NCI-H510A (cell line): ENCODE measurements around the gene LRFN2.

Experiments used
- DNase-seq: peaks from one replicate; lab custom pipeline; 2025; lab: John Stamatoyannopoulos, UW

LRFN2 gene

DNA sequence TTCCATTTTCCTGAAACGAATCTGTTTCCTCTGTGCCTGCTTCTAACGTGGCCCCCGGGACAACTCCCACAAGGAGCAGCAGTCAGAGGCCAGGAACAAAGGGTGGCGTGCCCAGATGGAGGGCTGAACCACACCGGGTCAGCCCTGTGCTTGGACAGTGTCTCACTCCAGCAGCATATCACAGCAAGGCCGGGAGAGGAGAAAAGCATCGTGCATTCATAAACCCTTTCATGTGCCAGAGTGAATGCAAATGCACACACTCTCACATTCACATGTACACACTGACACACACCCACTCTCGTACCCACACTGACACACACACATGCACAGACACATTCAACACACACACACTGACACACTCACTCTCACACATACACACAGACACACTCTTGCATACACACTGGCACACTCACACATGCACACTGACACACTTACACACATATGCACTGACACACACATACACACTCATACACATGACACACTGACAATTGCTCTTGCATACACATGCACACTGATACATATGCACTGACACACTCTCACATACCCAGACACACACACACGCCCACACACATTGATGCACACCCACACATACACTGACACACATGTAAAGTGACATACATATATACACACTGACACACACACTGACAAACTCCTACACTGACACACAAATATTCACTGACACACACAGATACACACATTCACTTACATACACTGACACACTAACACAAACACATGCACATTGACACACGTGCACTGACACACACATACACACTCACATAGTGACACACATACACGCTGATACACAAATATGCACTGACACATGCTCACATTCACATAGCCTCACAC lies 237.0 kb downstream of the LRFN2 start:
- DNase-seq, result no peak

DNA sequence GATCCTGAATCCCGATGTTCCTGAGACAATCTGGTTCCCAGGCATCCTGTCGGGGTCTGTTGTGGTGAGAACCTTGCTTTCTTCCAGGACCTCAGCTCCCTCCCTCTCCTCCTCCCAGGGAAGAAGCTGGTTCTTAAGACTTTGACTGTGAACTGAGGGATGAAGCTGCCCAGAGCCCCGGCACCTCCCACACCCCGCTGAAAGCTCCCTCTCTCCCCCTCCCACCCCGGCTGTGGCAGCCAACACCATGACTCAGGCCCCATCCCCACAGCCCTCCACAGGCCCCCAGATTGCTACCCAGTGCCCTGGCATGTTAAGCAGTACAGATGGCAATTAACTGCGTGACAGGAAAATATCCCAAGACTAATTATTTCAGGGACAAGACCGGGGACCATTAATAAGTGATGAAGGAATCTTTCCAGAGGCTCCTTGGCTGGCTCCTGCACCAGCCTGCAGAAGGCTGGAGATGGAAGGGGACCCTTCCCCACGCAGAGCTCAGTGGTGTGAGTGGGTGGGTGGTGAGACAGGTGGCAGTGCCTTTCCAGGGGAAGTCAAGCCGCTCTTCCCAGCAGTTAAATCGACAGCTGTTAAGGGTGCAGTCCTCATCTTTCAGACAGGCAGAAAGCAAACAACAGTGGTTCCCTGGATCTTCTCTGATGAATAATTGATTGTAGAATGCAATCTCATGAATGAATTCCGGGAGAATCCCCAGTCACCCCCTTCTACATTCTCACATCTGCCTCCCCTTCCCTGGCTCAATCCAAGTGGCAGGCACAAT lies 237.9 kb downstream of the LRFN2 start:
- DNase-seq, result no peak

DNA sequence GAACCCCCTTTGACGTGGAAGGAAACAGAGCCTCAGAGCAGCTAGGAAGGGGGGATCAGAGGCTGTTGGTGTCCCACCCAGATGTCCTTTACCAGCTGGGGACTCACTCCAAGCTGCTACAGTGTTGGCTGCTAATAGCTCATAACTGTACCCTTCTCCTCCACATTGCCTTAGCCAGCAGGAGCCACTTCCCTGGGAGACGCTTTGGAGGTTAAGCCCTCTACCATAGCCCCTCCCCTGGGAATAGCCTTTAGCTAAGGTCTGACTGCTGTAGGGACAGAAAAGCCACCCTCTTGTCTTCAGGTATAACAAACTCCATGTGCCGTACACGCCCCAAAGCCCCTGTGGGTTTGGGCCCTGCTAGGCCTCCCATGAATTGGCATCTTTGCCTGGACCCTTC lies 238.6 kb downstream of the LRFN2 start:
- no peak for DNase-seq

DNA sequence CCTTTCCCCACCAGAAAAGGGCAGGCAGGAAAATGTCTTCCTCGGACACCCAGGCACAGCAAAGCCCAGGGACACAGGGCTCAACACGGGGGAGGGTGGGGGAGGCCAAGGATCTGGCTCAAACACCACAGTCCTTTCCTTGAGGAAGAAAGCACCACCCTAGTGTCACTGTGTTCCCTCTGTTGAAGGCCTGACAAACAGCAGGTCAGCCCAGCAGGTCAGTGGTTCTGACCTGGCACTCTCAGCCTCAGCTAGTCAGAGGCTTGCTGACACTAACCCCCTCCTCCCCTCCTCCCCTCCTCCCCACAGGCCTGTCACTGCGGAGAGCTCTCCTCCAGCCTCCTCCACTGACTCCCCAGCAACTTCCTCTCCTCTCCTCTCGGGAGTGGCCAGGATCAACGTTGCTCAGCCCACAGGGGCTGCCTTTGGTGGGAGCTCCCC lies 239.6 kb downstream of the LRFN2 start:
- DNase-seq, result no peak

DNA sequence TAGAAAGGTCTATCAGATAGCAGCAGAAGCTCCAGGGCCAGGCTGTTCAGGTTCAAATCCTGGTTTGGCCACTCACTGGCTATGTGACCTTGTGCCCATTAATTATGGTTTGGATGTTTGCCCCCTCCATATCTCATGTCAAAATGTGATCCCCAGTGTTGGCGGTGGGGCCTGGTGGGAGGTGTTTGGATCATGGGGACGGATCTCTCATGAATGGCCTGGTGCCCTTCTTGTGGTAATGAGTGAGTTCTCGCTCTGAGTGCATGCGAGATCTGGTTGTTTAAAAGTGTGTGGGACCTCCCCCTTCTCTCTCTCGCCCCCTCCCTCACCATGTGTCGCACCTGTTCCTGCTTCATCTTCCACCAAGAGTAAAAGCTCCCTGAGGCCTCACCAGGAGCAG lies 240.9 kb downstream of the LRFN2 start:
- DNase-seq, result no peak

DNA sequence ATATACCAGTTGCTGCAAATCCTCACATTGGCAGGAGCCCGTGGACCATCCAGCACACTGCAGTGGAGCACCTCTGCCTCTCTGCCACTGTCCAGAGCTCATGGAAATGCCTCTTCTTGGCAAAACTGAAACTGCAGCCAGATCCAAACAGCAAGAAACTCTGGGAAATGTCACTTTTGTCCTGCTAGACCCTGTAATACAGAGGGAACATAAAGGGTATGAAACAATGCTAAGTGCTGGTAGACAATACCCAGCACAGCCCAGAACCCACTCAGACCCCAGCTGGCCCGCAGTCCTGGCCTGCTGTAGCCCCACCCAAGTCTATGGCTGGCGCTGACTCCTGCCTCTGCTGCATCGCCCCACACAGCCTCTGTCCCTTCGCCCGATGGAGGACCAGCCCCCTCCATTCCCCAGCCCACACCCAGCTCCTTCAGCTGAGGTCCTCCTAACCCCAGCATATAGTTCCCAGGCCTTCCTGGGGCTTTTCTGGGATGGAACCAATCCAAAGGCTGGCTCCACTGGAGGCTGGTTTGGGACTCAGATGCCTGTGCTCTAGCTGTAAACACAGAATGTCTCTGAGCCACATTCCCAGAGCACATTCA lies 242.5 kb downstream of the LRFN2 start:
- DNase-seq, result no peak

DNA sequence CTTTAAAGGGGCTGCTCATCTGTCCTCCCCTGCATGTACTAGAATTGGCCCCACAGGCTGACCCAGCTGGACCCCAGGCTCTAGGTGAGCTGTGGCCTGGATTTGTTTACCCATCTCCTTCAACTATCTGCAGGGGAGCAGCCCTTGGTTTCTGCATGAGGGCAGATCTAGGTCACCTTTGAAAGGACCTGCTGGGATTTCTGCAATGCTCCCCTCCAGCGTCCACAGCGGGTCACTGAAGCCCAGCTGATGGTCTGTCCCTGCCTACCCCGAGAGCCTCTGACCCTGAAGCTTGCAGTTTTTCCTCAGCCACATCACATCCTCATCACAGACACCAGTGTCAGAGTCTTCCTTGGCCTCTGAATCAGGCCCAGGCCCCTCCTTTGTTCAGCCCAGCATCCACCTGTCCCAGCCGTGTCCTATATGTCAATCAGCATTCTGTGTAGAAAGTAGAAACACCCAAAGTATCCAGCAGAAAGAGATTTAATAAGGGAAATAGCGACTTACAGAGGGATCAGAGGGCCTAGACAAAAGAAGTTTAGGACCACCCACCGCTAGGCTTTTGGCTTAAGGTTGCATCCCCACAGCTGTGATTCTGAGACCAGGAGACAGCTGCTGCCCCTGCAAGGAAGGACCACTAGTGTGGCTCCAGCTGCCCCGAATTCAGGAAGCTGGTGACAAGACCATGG lies 243.1 kb downstream of the LRFN2 start:
- no peak for DNase-seq

DNA sequence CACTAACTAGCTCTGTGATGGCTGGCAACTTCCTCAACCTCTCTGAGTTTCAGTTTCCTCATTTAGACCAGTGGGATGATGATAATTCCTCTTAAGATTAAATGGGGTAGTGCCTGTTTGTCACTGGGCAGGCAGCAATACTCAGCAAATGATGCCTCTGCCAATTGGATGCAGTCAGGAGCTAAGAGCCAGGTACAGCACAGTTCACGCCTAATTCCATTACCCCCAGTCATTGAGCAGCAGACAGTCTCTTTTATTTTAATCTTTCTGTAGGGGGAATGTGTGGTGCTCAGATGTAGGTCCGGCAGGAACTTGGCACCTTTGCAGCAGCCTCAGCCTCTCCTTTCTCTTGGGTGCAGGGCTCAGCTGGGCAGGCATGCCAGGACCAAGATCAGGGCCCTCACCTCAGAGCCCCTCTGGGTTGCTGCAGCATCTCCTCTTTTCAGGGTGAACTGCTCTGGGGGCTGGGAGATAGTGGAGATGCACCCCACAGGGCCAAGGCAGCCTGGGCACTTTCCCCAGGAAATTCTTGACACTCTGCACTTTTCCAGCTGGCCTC lies 243.8 kb downstream of the LRFN2 start:
- DNase-seq, result no peak

DNA sequence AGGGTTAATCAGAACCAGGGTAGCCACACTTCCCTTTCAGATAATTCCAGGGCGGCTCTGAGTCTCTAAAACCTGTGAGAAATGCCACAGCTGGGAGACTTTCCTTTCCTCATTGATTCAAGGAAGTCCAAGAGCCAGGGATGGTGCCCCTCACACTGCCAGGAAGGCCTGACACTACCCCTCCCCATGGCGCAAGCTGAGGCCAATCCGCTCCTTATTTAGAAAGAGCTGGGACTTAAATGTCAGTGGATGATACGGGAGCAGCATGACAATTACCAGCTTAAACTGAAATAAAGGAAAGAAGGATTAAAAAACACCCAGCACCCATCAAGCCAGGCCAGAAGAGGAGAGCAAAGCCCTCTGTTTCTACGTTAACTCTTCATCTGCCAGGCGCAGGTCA lies 244.4 kb downstream of the LRFN2 start:
- no peak for DNase-seq

DNA sequence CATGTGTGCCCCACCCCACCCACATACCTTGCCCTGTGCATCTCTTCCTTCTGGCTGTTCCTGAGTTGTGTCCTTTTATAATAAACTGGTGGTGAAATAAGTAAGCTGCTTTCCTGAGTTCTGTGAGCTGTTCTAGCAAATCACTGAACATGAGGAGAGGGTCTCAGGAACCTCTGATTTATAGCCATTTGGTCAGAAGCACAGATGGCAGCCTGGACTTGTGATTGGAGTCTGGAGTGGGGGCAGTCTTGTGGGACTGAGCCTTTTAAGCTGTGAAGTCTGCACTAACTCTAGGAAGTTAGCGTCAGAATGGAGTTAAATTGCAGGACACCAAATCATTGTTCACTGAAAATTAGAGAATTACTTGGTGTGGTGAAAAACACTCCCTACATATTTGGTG lies 245.4 kb downstream of the LRFN2 start:
- DNase-seq, result no peak
